ENCODE data around the gene PDE6D.
"Not testable (repeated sequence)": the region's sequence is repeated elsewhere in the genome, so short reads cannot be mapped to it uniquely, and the experiment has no call there.

Gene PDE6D

DNA sequence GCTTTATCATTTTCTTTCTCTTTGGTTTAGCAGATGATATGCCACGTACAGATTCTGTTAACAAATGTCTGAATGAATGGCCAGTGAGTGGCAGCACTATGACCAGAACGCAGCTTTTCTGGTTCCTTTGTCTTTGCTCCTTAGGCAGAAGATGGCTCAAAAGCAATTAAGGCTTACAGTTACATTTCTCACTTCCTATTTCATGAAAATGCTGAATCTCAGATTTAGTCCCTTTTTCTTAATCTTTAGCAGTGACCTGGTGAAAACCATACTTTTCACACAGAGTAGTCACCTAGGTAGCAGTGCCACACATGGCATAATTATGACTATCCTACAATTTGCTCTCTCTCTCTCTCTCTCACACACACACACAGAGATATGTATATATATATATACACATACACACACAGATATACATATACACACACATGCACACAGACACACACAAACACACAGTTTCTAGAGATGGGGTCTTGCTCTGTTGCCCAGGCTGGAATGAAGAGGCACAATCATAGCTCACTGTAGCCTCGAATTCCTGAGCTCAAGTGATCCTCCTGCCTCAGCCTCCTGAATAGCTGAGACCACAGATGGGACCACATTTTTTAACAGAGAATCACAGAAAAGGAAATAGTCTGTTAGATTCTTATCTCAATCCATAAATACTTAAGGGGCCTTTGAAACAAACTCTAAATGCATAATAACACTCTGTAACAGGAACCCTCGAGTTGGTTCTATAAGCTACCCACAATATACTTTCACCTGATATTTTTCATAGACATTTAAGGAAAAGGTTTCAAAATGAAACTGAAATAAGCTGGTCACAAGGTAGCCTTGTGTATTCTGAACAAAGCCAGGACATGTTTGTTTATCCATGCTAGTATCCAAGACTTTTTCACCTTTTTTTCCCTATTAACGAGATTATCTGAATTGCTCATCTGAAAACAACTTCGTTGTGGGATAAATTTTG is 11.6 kb downstream of the PDE6D start:
- no peak for DNase-seq

- DNase-seq = no peak
These were observed 15.6 kb downstream of the PDE6D start for GRCh38 chr2:231765496-231765929.

DNA sequence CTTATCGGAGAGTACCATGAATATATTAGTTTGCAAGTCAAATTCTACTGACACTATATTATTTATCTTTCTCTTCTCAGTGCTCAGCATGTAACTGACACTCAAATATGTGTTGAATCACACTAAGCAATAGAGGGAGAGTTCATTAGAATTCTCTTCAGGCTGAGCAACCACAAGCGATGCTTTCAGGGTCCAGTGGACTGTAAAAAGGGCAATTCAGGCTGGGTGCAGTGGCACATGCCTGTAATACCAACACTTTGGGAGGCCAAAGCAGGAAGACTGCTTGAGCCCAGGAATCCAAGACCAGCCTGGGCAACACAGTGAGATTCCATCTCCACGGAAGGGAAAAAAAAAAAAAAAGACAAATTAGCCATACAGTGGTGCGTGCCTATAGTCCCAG is 16.3 kb downstream of the PDE6D start:
- no peak for DNase-seq

- DNase-seq = no peak
These were observed 17.0 kb downstream of the PDE6D start for GRCh38 chr2:231764124-231764523.

DNA sequence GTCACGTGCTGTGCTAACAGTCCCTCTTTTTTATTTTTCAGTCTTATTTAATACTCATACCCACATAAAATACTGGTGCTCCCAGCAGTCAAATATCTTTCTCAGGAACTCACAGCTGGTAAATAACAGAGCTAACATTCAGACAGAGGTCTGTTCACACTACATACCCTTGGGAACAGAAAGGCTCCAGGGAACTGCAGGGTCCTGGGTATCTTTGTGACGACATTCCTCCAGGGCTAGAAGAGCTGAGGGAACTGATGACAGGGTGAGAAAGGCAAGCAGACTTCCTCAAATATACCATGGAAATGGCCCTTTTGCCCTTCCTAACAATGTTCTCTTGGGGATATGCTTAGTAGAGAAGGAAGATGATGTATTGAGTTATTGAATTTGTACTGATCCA is 19.3 kb downstream of the PDE6D start:
- no peak for DNase-seq

DNA sequence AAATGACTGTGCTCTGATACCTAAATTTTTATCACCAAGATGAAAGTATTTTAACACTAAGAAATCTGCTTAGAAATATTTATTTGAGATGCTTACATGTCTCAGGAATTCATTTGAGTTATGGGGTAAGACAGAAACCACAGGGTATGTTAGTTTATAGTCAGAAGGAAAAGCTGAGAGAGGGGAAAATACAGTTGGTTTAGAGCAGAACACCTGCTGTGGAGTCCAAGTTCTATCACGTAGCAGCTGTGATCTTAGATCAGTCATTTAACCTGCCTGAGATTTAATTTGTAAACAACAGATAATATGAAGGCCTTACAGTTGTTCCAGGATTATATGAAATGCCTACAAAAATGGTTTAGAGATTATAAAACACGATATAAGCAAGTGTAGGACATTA is 29.0 kb downstream of the PDE6D start:
- no peak for DNase-seq

- no peak for DNase-seq
These were observed 29.9 kb downstream of the PDE6D start for GRCh38 chr2:231751042-231751815.

DNA sequence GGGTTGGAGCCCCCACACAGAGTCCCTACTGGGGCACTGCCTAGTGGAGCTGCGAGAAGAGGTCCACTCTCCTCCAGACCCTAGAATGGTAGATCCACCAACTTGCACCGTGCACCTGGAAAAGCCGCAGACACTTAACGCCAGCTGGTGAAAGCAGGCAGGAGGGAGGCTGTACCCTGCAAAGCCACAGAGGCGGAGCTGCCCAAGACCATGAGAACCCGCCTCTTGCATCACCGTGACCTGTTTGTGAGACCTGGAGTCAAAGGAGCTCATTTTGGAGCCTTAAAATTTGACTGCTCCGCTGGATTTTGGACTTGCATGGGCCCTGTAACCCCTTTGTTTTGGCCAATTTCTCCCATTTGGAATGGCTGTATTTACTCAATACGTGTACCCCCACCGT is 32.1 kb downstream of the PDE6D start:
- DNase-seq = not testable (repeated sequence)

DNA sequence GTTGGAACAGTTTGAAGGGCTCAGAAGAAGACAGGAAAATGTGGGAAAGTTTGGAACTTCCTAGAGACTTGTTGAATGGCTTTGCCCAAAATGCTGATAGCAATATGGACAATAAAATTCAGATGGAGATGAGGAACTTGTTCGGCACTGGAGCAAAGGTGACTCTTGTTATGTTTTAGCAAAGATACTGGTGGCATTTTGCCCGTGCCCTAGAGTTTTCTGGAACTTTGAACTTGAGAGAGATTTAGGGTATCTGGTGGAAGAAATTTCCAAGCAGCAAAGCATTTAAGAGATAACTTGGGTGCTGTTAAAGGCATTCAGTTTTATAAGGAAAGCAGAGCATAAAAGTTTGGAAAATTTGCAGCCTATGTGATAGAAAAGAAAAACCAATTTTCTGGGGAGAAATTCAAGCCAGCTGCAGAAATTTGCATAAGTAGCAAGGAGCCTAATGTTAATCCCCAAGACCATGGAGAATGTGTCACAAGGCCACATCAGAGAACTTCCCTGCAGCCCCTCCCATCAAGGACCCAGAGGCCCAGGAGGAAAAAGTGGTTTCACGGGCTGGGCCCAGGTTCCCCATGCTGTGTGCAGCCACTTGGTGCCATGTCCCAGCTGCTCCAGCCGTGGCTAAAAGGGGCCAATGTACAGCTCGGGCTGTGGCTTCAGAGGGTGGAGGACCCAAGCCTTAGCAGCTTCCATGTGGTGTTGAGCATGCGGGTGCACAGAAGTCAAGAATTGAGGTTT is 32.8 kb downstream of the PDE6D start:
- not testable (repeated sequence) for DNase-seq

DNA sequence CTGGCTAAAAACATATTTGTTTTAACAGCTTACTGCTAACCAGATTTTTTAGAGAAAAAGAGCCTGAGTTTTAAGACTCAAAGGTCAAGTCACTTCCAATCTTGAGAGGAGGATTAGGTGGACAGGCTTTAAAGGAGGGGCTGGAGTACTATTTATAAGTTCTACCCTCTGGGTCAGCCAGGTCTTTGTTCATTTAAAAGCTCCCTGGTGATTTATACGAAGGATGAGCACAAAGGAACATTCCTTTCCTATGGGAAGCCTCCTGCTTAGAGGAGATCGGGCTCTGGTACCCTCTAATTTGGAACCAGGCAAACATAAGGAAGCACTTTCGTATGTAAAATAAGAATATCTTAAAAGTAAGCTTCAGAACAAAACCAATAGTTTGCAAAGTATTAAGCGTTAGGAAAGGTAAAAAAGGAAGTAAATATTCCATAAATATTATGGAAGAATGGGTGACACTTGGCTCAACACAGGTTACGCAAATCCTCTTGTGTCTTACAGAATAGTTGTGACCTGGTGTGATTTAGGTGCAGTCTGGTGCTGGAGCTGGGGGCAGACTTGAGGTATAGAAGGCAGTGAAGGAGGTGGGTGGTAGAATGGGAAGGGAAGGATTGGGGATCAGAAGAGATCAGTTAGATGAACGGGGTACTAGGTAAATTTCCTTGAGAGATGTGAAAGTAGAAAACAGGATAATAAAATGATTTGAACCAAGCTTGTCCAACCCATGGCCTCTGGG is 35.6 kb downstream of the PDE6D start:
- no peak for DNase-seq

DNA sequence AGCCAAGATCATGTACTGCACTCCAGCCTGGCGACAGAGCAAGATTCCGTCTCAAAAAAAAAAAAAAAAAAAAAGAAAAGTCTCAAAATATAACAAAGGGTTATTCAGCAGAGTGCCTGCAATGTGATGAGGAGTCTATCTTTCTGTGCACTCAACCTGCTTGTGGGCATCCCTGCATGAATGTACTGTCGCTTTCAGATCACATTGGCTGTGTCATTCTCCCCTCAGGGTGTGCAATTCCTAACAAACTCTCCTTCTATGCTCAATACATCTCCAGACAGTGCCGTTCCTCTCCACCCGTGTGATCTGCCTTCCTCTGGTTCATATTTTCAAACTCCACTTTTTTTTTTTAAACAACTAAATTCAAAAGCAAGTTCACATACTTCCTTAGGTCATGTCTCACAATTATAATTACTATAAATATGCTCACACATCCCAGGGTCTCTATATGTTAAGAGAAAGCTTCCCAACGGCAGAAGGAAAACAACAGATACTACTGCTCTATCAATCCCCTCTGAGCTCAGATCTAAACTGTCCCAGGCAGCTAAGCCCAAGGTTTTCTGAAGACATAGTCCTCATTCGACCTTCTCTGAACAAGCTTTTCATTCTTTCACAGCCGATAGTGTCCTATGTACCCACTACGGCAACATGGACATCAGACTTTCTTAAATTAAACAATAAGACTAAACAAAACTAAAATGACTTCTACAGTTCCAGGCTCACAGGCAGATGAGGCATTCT is 37.5 kb downstream of the PDE6D start:
- DNase-seq = no peak

DNA sequence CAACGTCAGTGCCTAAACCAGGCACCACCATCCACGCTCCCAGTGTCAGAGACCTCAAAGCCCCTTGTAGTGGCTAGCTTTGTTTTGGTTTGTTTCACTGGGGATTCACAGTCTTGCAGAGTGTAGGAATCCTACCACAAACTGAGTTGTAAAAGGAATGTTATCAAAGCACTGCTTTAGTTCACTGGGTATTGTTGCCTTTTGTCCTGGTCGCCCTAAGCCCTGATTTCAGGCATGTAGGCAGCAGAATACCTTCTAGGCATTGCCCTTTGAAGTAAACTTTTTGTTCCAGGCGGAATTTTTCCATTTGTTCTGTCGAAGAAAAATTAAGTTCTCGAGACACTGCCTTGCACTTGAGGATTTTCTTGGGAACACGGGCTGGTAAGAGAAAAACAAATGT is 43.3 kb downstream of the PDE6D start:
- DNase-seq = no peak

DNA sequence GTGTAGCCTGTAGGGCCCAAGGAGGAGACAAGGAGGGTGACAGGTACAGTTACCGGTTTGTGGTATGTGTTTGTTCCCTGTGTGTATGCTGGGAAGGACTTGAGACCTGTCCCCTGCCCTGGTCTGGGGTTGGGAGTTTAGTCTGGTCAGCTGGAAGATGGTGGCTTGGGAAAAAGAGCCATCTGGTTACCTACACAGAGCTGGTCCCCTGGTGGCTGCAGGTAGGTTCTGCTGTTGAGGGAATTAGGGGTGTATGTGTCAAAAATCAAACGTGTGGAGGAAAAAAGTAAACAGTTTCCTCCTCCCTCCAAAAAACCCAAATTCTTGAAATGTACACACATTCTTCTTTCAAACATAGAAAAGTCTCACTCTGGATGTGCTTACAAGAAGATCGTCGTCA is 48.5 kb downstream of the PDE6D start:
- no peak for DNase-seq

- DNase-seq = no peak
These were observed 53.5 kb downstream of the PDE6D start for GRCh38 chr2:231727621-231728020.

DNA sequence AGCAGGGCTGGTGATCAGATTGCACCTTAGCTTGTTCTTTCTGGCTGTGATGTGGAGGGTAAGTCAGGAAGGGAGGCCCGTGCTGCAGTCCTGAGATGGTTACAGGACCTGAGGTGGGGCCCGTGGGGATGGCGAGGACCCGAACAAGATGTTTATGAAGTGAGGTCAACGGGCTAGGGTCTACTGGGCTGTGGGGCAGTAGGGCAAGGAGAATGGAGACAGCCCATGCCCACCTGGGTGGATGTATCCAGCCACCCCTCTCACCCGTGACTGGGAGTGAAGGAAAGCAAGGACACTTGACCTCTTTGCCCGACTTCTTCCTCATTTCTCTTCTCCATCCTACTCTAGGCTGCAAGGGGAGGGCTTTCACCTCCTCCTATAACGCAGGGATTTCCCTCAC is 54.8 kb downstream of the PDE6D start:
- DNase-seq = no peak

DNA sequence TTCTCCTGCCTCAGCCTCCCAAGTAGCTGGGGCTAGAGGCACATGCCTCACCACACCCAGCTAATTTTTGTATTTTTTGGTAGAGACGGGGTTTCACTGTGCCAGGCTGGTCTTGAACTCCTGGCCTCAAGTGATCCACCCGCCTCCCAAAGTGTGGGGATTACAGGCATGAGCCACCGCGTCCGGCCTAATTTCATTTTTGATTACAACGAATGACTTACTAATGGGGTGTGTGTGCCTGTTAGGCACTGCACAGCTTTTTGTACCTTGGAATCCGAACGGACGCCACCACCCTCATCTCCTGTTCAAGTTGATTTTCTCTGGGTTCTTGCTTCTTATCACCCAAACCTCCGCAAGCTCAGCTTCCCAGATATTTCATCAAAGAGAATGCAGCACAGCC is 55.6 kb downstream of the PDE6D start:
- DNase-seq = no peak

DNA sequence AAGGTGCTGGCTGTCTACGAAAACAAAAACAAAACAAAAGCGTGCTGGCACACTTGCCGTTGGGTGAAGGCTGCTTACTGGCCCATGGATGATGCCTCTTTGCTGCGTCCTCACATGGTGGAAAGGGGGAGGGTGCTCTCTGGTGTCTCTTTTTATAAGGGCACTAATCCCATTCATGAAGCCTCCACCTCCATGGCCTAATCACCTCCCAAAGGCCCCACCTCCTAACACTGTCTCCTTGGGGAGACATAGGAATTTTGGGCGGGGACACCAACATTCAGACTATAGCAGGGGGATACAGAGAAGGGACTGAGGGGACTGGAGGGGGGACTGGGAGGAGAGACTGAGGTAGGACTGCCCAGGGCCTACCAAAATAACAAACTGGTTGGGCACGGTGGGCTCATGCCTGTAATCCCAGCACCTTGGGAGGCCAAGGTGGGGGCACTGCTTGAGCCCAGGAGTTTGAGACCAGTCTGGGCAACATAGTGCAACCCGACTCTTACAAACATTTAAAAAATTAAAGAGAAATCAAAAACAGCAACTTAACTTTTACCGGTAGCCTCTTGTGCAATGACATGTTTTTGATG is 58.3 kb downstream of the PDE6D start:
- DNase-seq = no peak

DNA sequence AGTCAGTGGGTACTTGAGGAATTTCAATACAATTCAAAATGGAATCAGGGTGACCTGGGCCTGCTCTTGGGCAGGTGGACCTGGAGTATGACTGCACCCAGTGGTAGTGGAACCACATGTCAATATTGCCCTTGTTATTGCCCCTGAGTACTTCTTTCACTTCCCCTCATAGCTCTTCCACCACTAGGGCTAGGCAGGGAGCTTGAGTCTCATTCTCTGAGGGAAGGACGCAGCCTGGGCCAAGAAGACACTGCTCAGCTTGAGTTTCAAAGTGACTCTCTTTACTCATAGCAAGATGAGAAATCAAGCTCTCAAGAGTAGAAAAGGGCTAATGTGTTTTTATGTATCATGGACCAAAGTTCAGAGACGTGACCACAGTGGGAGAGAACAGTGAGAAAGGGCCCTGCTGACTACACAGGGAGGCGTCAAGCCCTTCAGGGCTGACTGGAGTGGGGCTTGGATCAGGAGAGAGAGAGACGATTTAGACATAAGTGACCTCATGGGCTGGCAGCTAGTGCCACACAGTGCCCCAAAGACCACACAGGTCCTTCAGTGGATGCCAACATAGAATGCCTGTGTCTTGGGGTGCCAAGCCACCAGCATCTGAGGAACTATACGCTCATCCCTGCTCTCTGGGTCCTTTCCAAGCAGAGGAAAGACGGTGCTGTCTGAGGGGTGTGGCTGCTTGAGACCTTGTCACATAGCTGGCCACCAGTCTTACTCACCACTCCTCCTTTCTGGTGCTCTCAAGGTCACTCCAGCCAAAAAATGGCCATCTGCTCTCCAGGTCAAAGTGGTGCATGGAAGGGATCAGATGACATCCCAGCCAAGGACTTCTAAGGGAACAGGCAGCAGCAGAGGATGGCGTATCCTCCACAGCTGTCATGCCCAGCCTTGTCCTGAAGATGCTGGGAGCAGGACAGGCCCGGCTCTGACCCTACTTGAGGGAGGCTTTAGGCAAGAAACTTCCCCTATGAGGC is 59.8 kb downstream of the PDE6D start:
- peak; percentile 31 for DNase-seq

- no peak for DNase-seq
These were observed 60.6 kb downstream of the PDE6D start for GRCh38 chr2:231720292-231720986.
